Stimulated activated naive CD8-positive, alpha-beta T cell treated with anti-CD3 and anti-CD28 coated beads, Interleukin-15, Interleukin-2, amounts not matched to agents 100 U/mL and 50 U/mL, for 24 hours (primary cell): ENCODE measurements around the gene RELL2.
"Not testable (repeated sequence)": the region's sequence is repeated elsewhere in the genome, so short reads cannot be mapped to it uniquely, and the experiment has no call there.

ENCODE experiments used
- ATAC-seq: fragments of 150-1000 bp; cut with Tn5 transposase; one replicate; pipeline ENCODE4 v1.10.0; 2021
- DNase-seq: peaks from one replicate; pipeline ENCODE4 v3.0.0; 2021

The RELL2 gene

GRCh38 chr5:141636413-141637122 is at the start of gene RELL2, which contains the start of gene HDAC3:
TSS of gene RELL2 (plus strand) at chr5:141636997. CDS start at chr5:141638226, 1,229 bp downstream.
TSS of gene HDAC3 (minus strand) at chr5:141636849. CDS start at chr5:141636790, 59 bp downstream.
- DNase-seq (peak; percentile 98), ATAC-seq (peak; percentile 87)

GRCh38 chr5:141590127-141590526 is 46.7 kb upstream of the RELL2 start:
- ATAC-seq (no peak), DNase-seq (no peak)

- ATAC-seq (no peak), DNase-seq (no peak)
Measured at GRCh38 chr5:141596867-141597266, 39.9 kb upstream of the RELL2 start.

GRCh38 chr5:141597394-141597793 is 39.4 kb upstream of the RELL2 start:
- no peak for ATAC-seq
- DNase-seq: no peak

GRCh38 chr5:141597814-141598213 is 39.0 kb upstream of the RELL2 start:
- ATAC-seq: no peak
- no peak for DNase-seq

- no peak for DNase-seq
- ATAC-seq: peak; percentile 59
Measured at GRCh38 chr5:141598391-141599345, 38.1 kb upstream of the RELL2 start.

GRCh38 chr5:141602606-141603005 is 34.2 kb upstream of the RELL2 start:
- DNase-seq: no peak
- ATAC-seq: no peak

GRCh38 chr5:141603923-141604717 is 32.7 kb upstream of the RELL2 start:
- DNase-seq (peak; percentile 17), ATAC-seq (peak; percentile 38)

GRCh38 chr5:141605523-141606277 is 31.1 kb upstream of the RELL2 start:
- peak; percentile 98 for ATAC-seq
- DNase-seq: peak; percentile 64

GRCh38 chr5:141608046-141608445 is 28.8 kb upstream of the RELL2 start:
- ATAC-seq (no peak), DNase-seq (no peak)

- no peak for ATAC-seq
- DNase-seq: no peak
Measured at GRCh38 chr5:141608557-141608956, 28.2 kb upstream of the RELL2 start.

- no peak for DNase-seq
- ATAC-seq: no peak
Measured at GRCh38 chr5:141609044-141609443, 27.8 kb upstream of the RELL2 start.

- DNase-seq, ATAC-seq: not testable (repeated sequence)
Measured at GRCh38 chr5:141609921-141610320, 26.9 kb upstream of the RELL2 start.

GRCh38 chr5:141611289-141611688 is 25.5 kb upstream of the RELL2 start:
- no peak for DNase-seq
- ATAC-seq: no peak

GRCh38 chr5:141613344-141613743 is 23.5 kb upstream of the RELL2 start:
- ATAC-seq (peak; percentile 37), DNase-seq (no peak)

GRCh38 chr5:141615991-141616720 is 20.6 kb upstream of the RELL2 start:
- DNase-seq: no peak
- no peak for ATAC-seq

- DNase-seq (no peak), ATAC-seq (no peak)
Measured at GRCh38 chr5:141617128-141617527, 19.7 kb upstream of the RELL2 start.

- DNase-seq: no peak
Measured at GRCh38 chr5:141617682-141618029, 19.1 kb upstream of the RELL2 start.

GRCh38 chr5:141618030-141618803 is 18.6 kb upstream of the RELL2 start:
- peak; percentile 20 for ATAC-seq
- DNase-seq: peak; percentile 75

More at GRCh38 chr5:141617682-141618029, 19.1 kb upstream of the RELL2 start:
- no peak for ATAC-seq
